GM12875 (cell line): ENCODE data around the gene TMEM131L.

Experiments
- H3K4me3 ChIP-seq: one replicate; pipeline ENCODE4 v1.5.1; 2011; ENCODE audit warnings: low read depth, low read length, control low read depth
- TF ChIP-seq, protein P1 (sequence below): IDR thresholded peaks from 2 replicates; pipeline ENCODE4 v1.5.1; 2011; ENCODE audit warnings: low read depth, mild to moderate bottlenecking, control low read depth, inconsistent platforms, low read length, moderate library complexity, borderline replicate concordance; ENCODE audit not compliant: insufficient read depth

Gene TMEM131L

GRCh38 chr4:153639833-153640802 is 174.0 kb downstream of the TMEM131L start:
- H3K4me3 ChIP-seq: no peak overlapping the region
- TF ChIP-seq, protein P1, sequence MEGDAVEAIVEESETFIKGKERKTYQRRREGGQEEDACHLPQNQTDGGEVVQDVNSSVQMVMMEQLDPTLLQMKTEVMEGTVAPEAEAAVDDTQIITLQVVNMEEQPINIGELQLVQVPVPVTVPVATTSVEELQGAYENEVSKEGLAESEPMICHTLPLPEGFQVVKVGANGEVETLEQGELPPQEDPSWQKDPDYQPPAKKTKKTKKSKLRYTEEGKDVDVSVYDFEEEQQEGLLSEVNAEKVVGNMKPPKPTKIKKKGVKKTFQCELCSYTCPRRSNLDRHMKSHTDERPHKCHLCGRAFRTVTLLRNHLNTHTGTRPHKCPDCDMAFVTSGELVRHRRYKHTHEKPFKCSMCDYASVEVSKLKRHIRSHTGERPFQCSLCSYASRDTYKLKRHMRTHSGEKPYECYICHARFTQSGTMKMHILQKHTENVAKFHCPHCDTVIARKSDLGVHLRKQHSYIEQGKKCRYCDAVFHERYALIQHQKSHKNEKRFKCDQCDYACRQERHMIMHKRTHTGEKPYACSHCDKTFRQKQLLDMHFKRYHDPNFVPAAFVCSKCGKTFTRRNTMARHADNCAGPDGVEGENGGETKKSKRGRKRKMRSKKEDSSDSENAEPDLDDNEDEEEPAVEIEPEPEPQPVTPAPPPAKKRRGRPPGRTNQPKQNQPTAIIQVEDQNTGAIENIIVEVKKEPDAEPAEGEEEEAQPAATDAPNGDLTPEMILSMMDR: no peak

DNA sequence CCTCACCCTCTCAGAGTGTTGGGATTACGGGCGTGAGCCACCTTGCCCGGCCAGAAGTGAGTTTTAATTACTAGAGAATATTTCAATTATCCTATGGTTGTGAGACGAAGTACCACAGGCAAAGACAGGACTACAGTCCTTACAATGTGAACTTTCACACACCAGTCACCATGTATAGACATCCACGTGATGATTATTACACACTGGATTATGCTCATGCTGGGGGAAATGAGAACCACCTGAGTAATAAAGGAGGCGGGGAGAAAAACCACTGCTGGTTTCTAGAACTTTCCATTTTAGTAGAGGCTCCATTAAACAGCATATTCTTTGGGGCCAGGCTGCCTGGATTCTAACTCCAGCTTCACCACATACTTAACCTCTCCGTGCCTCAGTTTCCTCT is 175.4 kb downstream of the TMEM131L start:
- no peak overlapping the region for H3K4me3 ChIP-seq
- TF ChIP-seq, protein P1: no peak

DNA sequence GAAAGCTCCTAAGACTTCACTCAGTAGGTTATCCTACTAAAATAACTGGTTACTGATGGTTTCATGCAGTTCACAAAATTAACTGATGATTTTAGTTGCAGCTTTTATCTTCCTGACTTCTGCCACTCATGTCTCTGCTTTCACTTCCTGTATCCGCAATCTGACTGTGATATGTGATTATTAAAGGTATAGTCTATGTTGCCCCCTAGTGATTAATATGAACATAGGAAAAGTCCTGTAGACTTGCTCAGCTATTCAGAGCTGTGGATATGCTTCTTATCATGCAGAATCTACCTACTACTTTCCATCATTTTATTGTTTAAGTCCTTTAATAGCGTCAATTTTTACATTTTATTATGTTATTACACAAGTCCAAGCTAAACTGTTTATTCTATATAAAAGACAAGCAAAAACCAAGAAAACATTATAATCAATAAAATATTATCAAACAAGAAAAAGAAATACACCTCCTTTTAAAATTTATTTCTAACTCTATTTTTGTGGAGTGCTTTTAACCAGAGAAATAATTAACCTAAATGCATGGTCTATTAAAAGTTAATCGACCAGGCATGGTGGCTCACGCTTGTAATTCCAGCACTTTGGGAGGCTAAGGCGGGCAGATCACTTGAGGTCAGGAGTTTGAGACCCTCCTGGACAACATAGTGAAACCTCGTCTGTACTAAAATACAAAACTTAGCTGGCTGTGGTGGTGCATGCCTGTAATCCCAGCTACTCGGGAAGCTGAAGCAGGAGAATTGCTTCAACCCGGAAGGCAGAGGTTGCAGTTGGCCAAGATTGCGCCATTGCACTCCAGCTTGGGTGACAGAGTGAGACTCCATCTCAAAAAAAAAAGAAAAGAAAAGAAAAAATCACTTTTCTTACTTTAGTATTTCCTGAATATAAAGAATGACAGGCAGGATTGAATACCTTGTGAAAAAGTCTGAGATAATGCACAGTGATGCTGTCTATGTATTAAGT is 177.5 kb downstream of the TMEM131L start:
- no peak overlapping the region for H3K4me3 ChIP-seq
- TF ChIP-seq, protein P1: peak; percentile 20; the same call in 1 of the 2 replicates

DNA sequence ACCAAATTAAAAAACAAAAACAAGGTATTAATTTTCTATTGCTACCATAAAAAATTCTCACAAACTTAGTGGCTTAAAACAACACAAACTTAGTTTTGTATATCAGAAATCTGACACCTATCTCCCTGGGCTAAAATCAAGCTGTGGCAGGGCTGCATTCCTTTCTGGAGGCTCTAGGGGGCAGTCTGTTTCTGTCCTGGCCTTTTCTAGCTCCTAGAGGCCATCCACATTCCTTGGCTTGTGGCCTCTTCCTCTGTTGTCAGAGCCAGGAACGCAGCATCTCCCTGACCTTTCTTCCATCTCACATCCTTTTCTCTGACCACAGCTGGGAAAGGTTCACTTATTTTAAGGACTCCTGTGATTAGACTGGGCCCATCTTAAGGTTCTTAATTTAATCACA is 179.0 kb downstream of the TMEM131L start:
- no peak overlapping the region for H3K4me3 ChIP-seq
- TF ChIP-seq, protein P1: peak; percentile 52; the same call in 1 of the 2 replicates

DNA sequence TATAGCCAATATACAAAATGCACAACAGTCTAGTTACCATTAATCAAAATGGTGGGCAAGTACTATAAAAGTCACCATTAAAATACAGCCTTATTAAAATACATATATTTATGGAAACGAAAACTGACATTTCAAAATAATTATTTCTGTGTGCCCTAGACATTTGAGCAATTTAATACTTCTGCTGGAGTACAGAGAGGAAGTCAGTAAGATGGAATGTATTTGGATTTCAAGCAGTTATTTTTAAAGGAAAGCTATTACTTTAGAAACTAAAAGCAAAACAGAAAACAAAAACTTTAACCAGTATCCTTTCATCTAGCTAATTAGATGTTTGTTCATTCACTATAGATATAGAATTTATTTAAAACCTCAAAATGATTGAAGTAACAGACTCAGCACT is 180.1 kb downstream of the TMEM131L start:
- TF ChIP-seq, protein P1: no peak
- H3K4me3 ChIP-seq: no peak overlapping the region

DNA sequence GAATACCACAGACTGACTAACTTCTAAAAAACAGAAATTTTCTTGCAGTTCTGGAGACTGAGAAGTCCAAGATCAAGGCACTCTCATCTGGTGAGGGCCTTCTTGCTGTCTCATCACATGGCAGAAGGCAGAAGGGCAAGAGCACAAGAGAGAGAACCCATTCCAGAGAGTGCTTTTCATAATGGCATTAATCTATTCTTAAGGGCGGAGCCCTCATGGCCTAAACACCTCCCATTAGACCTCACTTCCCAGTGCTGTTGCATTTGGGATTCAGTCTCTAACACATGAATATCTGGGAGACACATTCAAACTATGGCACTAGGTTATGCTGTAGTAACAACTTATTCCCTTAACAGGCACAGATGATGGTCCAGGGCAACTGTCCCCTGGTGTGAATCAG is 180.8 kb downstream of the TMEM131L start:
- TF ChIP-seq, protein P1: no peak
- no peak overlapping the region for H3K4me3 ChIP-seq
